H7 (cell line): ENCODE data around the gene ADCYAP1. TPM values are rescaled to one million over a fixed set of nuclear protein-coding genes. Genes with fewer than 3 reads are reported as not detected.
A peak's percentile ranks its signal among the peaks of the same experiment; 100 is the strongest.

Source experiments
- DNase-seq: peaks from one replicate; pipeline ENCODE4 v3.0.0; 2012
- H3K27me3 ChIP-seq: 2 replicates; pipeline ENCODE4 v1.6.0; 2011; ENCODE audit warnings: mild to moderate bottlenecking, low read length; ENCODE audit not compliant: control insufficient read depth, insufficient read depth
- H3K36me3 ChIP-seq: replicated peaks from 2 replicates; pipeline ENCODE4 v1.5.1; 2011; ENCODE audit warnings: low read length; ENCODE audit not compliant: control insufficient read depth, insufficient read depth
- H3K4me3 ChIP-seq: 2 replicates; pipeline ENCODE4 v1.5.1; 2011; ENCODE audit warnings: low read depth, mild to moderate bottlenecking, control low read depth, low read length, moderate library complexity; ENCODE audit not compliant: insufficient read depth
- total RNA-seq: library from RNA; depleted of rRNA; stranded (reverse); fragments of >200 nt; shearing (Covaris generic); gene quantifications from 2 replicates; pipeline ENCODE4 v1.2.3, GENCODE V29; 2014

The ADCYAP1 gene
- total RNA-seq, 1 experiment from 2014 or later, result not detected

DNA sequence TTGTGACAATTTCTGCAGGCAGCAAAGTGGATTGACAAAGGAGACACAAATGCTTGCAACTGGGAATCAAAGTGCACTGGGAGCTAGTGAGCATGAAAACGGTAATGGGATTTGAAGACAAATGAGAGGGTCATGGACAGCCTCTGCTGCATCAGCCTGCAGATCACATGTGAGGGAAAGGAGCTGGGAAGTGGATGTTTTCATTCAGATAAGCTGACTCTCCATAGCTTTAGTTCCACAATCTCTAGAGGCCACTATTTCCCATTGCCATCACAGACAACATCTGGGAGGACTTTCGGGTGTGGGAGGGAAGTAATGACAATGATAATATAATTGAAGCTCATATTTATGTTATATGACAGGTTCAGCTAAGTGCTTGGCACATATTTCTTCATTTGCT is 28.4 kb downstream of the ADCYAP1 start:
- no peak for DNase-seq
- no peaks in the 10 kb centered on the region for H3K27me3 ChIP-seq
- no peak overlapping the region for H3K4me3 ChIP-seq
- H3K36me3 ChIP-seq, result no peaks in the 10 kb centered on the region

DNA sequence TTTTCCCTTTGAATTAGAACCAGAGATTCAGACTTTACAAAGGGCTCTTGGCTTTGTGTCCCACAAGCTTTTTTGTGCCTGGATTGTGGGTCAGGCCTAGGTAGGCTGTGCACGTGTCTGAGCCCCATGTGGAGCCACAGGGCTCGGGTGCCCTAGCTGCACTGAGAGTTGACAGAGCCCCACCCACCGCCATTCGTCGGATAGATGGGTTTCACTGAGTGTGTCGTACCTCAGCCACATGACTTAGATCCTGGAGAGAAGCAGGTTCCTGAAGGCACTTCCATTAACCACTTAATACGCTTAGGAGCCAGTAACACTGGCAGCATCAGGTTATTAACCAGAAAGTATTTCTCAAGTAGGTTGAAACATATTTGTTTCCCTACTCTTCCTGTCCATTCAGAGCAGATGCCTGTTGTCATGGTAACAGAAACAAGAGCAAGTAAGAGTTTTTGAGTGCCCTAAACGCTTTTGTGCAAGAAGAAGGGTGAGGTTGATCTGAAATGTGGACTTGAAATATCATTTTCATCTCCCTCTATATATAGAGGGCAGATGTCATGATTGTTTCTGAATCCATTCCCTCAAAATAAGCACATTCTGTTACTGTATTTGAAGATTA is 30.0 kb downstream of the ADCYAP1 start:
- Histone ChIP-seq H3K27me3 (no peaks in the 10 kb centered on the region), H3K4me3 (no peak overlapping the region), H3K36me3 (no peaks in the 10 kb centered on the region)
- DNase-seq, result no peak

GRCh38 chr18:936941-937340 is 32.3 kb downstream of the ADCYAP1 start:
- no peak for DNase-seq
- no peak overlapping the region for H3K4me3 ChIP-seq
- H3K36me3 ChIP-seq, result no peaks in the 10 kb centered on the region
- H3K27me3 ChIP-seq, result no peaks in the 10 kb centered on the region

- peak; percentile 62 for DNase-seq
- Histone ChIP-seq H3K36me3 (no peaks in the 10 kb centered on the region), H3K4me3 (no peak overlapping the region), H3K27me3 (no peaks in the 10 kb centered on the region)
Observed at GRCh38 chr18:939166-939565, 34.5 kb downstream of the ADCYAP1 start.

GRCh38 chr18:939958-940357 is 35.3 kb downstream of the ADCYAP1 start:
- Histone ChIP-seq H3K36me3 (no peaks in the 10 kb centered on the region), H3K27me3 (no peaks in the 10 kb centered on the region), H3K4me3 (no peak overlapping the region)
- no peak for DNase-seq

- H3K27me3 ChIP-seq, result no peaks in the 10 kb centered on the region
- no peaks in the 10 kb centered on the region for H3K36me3 ChIP-seq
- no peak overlapping the region for H3K4me3 ChIP-seq
- DNase-seq, result no peak
Observed at GRCh38 chr18:941331-941730, 36.7 kb downstream of the ADCYAP1 start.

DNA sequence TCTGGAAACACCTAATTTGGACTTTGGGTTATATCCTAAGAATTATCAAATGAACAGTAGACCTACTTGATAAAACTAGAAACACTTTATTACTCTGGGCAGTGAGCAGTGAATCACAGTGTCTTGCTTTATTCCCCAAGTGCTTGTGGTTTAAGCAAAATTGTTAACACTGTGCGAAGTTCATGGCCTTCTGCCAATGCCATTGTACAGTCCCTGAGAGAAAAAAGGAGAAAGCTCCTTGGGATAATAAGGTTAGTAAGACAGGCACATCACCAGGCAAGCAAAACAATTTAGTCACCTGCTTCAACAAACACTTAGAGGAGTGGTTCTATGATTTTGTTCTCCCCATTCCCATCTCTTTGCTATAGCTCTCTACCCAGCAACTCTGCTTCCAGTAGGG is 39.8 kb downstream of the ADCYAP1 start:
- Histone ChIP-seq H3K36me3 (no peaks in the 10 kb centered on the region), H3K4me3 (no peak overlapping the region), H3K27me3 (no peaks in the 10 kb centered on the region)
- DNase-seq, result no peak

GRCh38 chr18:949724-950631 is 45.3 kb downstream of the ADCYAP1 start:
- Histone ChIP-seq H3K4me3 (no peak overlapping the region), H3K27me3 (no peaks in the 10 kb centered on the region), H3K36me3 (no peaks in the 10 kb centered on the region)
- DNase-seq, result no peak

GRCh38 chr18:950882-951495 is 46.3 kb downstream of the ADCYAP1 start:
- Histone ChIP-seq H3K36me3 (no peaks in the 10 kb centered on the region), H3K27me3 (no peaks in the 10 kb centered on the region), H3K4me3 (no peak overlapping the region)
- DNase-seq, result no peak

DNA sequence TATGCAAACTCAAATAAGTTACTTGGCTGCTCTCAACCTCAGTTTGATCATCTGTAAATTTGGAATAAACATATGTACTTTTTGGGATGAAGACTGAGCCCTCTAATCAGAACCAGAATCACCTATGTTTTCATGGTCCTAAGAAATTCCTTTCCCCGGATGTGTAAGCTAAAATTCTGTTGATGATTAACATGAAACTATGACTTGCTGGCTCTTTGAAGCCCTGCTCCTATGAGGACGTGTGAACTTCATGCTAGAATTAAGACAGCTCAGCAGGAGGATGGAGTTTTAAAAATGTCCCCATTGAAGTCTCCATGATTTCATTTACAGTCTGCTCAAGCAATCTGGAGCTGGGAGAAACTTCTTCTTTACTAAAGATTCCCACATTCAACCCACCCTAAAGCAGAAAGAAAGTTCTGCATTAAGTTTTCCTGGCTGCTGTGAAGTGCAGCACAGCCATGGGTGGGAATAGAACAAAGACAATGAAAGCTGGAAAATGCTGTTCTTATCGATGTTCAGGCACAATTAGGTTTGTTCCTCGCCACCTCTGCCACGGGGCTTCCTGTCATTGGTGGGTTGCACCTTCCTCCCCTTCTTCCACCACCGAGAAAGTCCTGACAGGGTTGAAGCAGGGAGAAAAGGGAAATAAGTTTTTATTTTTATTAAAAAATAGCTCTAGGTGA is 50.9 kb downstream of the ADCYAP1 start:
- no peaks in the 10 kb centered on the region for H3K27me3 ChIP-seq
- DNase-seq, result no peak
- H3K4me3 ChIP-seq, result no peak overlapping the region
- no peaks in the 10 kb centered on the region for H3K36me3 ChIP-seq

DNA sequence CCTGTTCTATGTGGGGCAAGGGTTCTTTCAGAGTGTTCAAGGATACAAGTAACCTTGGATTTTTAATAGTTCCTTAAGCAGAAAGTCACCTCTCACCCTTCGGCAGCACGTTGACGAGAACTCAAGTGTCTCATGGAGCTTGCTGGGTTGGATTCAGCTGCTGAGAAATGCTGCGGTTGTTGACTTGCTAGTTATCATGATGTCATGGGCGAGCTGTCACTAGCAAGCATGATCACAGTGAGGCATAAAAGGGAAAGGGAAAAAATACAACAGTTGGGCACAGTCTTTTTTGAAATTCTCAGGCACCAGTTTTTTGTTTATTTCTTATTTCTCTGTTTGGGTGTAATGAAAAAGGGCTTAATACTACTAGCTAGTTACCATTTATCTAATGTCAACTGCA is 53.2 kb downstream of the ADCYAP1 start:
- no peaks in the 10 kb centered on the region for H3K36me3 ChIP-seq

GRCh38 chr18:959854-960253 is 55.2 kb downstream of the ADCYAP1 start:
- no peaks in the 10 kb centered on the region for H3K36me3 ChIP-seq

More for the DNA sequence above, 53.2 kb downstream of the ADCYAP1 start:
- Histone ChIP-seq H3K4me3 (no peak overlapping the region), H3K27me3 (no peaks in the 10 kb centered on the region)
- no peak for DNase-seq

More at GRCh38 chr18:959854-960253, 55.2 kb downstream of the ADCYAP1 start:
- H3K27me3 ChIP-seq, result no peaks in the 10 kb centered on the region
- no peak for DNase-seq
- no peak overlapping the region for H3K4me3 ChIP-seq
